GM12878 (cell line): ENCODE data around the gene DNAJB4. TPM values are rescaled to one million over a fixed set of nuclear protein-coding genes. Genes with fewer than 3 reads are reported as not detected.

Experiments used
- ATAC-seq: fragments of 200-7000 bp; cut with Tn5 transposase; 3 replicates; pipeline ENCODE4 v1.9.1; 2020; ENCODE audit warnings: mild to moderate bottlenecking, moderate library complexity
- BruUV-seq: library from RNA; stranded (reverse); fragments of 400-500 nt; replicated peaks from 2 replicates; lab custom pipeline; 2021; lab: Mats Ljungman, UMichigan
- CTCF ChIA-PET: fragments of 300-600 bp; sonication (Branson Sonifier 250); formaldehyde crosslinking; extraction: SDS; loops from one replicate; lab custom pipeline; 2021; ENCODE audit warnings: inconsistent platforms; lab: Yijun Ruan, JAX
- POLR2A ChIA-PET: fragments of 350-600 bp; formaldehyde crosslinking; extraction: SDS; loops from one replicate; lab custom pipeline; 2021; ENCODE audit warnings: inconsistent platforms; lab: Charles Lee
- RAD21 ChIA-PET: fragments of 300-600 bp; sonication (Branson Sonifier 250); formaldehyde crosslinking; loops from one replicate; lab custom pipeline; 2023; ENCODE audit warnings: antibody characterized with exemption; ENCODE audit not compliant: unreplicated experiment; lab: Charles Lee
- SMC1A ChIA-PET: fragments of 300-600 bp; sonication (Branson Sonifier 250); formaldehyde crosslinking; loops from one replicate; lab custom pipeline; 2023; ENCODE audit not compliant: unreplicated experiment, uncharacterized antibody; lab: Charles Lee
- DNase-seq: peaks from one replicate; pipeline ENCODE4 v3.0.0-alpha.2; 2011; ENCODE audit warnings: low read depth, low spot score
- FAIRE-seq: peaks from 3 replicates; lab custom pipeline; 2011; peaks lifted over from hg19 to GRCh38; lab: Jason Lieb, UNC
- H2AFZ ChIP-seq: 2 replicates; pipeline ENCODE4 v1.6.0; 2011; ENCODE audit warnings: low read depth, low read length, control low read depth; ENCODE audit not compliant: control insufficient read depth
- H3K27ac ChIP-seq: 2 replicates; pipeline ENCODE4 v1.5.1; 2011; ENCODE audit warnings: control low read depth; ENCODE audit not compliant: control insufficient read depth, insufficient read depth
- H3K27me3 ChIP-seq, 2 experiments: replicated peaks in 1 of 2; 2 replicates each; pipeline versions ENCODE4 v1.6.0 to v1.6.1; 2011; ENCODE audit warnings: low read length in 1 of 2; ENCODE audit not compliant: control insufficient read depth in 2 of 2, insufficient read depth in 2 of 2
- H3K36me3 ChIP-seq, 2 experiments: 2 replicates each; pipeline ENCODE4 v1.5.1; 2011; ENCODE audit warnings: low read length in 1 of 2; ENCODE audit not compliant: control insufficient read depth in 2 of 2, insufficient read depth in 2 of 2
- H3K4me1 ChIP-seq: 2 replicates; pipeline ENCODE4 v1.6.1; 2011; ENCODE audit warnings: mild to moderate bottlenecking, low read length, moderate library complexity, mixed read lengths; ENCODE audit not compliant: control insufficient read depth, insufficient read depth
- H3K4me2 ChIP-seq: 2 replicates; pipeline ENCODE4 v1.6.0; 2011; ENCODE audit warnings: control low read depth; ENCODE audit not compliant: control insufficient read depth, insufficient read depth
- H3K4me3 ChIP-seq: fragments of 200-600 bp; sonication (generic); 2 replicates; pipeline ENCODE4 v1.5.1; 2016
- H3K79me2 ChIP-seq: 2 replicates; pipeline ENCODE4 v1.6.0; 2011; ENCODE audit warnings: low read length; ENCODE audit not compliant: control insufficient read depth, insufficient read depth
- H3K9ac ChIP-seq: 2 replicates; pipeline ENCODE4 v1.8.0; 2011; ENCODE audit warnings: low read length, control low read depth, mixed read lengths; ENCODE audit not compliant: control insufficient read depth, insufficient read depth
- H3K9me3 ChIP-seq: replicated peaks from 3 replicates; pipeline ENCODE4 v1.5.1; 2011; ENCODE audit warnings: mild to moderate bottlenecking, low read length; ENCODE audit not compliant: control insufficient read depth, insufficient read depth
- H4K20me1 ChIP-seq: 2 replicates; pipeline ENCODE4 v1.6.0; 2011; ENCODE audit not compliant: control insufficient read depth, insufficient read depth
- DPF2 ChIP-seq: fragments of 450-650 bp; IDR thresholded peaks from 2 replicates; pipeline ENCODE4 v1.6.1; 2017; ENCODE audit warnings: mild to moderate bottlenecking
- EP300 ChIP-seq, 2 experiments: fragments of 150-350 bp in 1 of 2; IDR thresholded peaks; 2 replicates each; pipeline ENCODE4 v1.6.1; 2011 to 2012; ENCODE audit warnings: low read depth in 2 of 2, low read length in 2 of 2, borderline replicate concordance in 1 of 2, improper control_type of control experiment in 1 of 2, inconsistent platforms in 1 of 2; ENCODE audit not compliant: control insufficient read depth in 1 of 2
- FOXK2 ChIP-seq: fragments of 450-650 bp; IDR thresholded peaks from 2 replicates; pipeline ENCODE4 v1.6.1; 2017; ENCODE audit warnings: mild to moderate bottlenecking, moderate library complexity
- POLR2A ChIP-seq: IDR thresholded peaks from 2 replicates; pipeline ENCODE4 v1.6.1; 2011; ENCODE audit warnings: low read depth, mild to moderate bottlenecking, low read length
- SUPT20H ChIP-seq: IDR thresholded peaks from 2 replicates; pipeline ENCODE4 v1.6.1; 2011; ENCODE audit warnings: low read depth, mild to moderate bottlenecking, low read length, moderate library complexity, borderline replicate concordance; ENCODE audit not compliant: control insufficient read depth
- TCF7 ChIP-seq: IDR thresholded peaks from 2 replicates; pipeline ENCODE4 v1.6.1; 2014; ENCODE audit warnings: antibody characterized with exemption, borderline replicate concordance
- WGBS: methylation state at CpG from one replicate; pipeline ENCODE4 v1.1.6; 2016; ENCODE audit warnings: low lambda C conversion rate; ENCODE audit not compliant: insufficient replicate concordance, insufficient coverage; ENCODE audit errors: missing lambda C conversion rate; 5-methylcytosine and 5-hydroxymethylcytosine counted together
- in situ Hi-C: fragments of 300-500 bp; cut with MboI; formaldehyde crosslinking; loops from 9 replicates; pipeline ENCODE4 v1.14.3; 2018; ENCODE audit warnings: mixed read lengths
- intact Hi-C: fragments of 100-400 bp; cut with micrococcal nuclease; formaldehyde crosslinking; loops from one replicate; pipeline ENCODE4 v1.14.2; 2022; ENCODE audit not compliant: unreplicated experiment
- polyA plus RNA-seq, 11 experiments: library from polyadenylated mRNA; depleted of rRNA in 4 of 11; unstranded in 6 of 11; stranded (reverse) in 5 of 11; fragments of >200 nt; fragmentation: Nextera tagmentation in 4 of 11; fragmentation: Illumina TruSeq in 1 of 11; extraction: Ambion mirVana in 4 of 11; extraction: Trizol in 1 of 11; gene quantifications; 1 replicate in 1 of 11; 2 replicates in 10 of 11; pipeline versions ENCODE4 v1.2.1 to v1.2.3, GENCODE V29; 2011 to 2016; ENCODE audit warnings: inconsistent platforms in 2 of 11, missing spikeins in 2 of 11, low read depth in 1 of 11
- total RNA-seq, 4 experiments: library from RNA; depleted of rRNA in 3 of 4; stranded (reverse); fragments of >200 nt in 3 of 4; fragmentation: Illumina TruSeq in 1 of 4; extraction: Trizol in 1 of 4; gene quantifications; 2 replicates each; pipeline versions ENCODE4 v1.2.1 to v1.2.3, GENCODE V29; 2013 to 2021
- TF ChIP-seq, protein P1 (sequence below): fragments of 450-650 bp; formaldehyde crosslinking; IDR thresholded peaks from 2 replicates; pipeline ENCODE4 v1.4.0; 2020; ENCODE audit warnings: mild to moderate bottlenecking, moderate library complexity
- TF ChIP-seq, protein P2 (sequence below): IDR thresholded peaks from 2 replicates; pipeline ENCODE4 v1.6.1; 2012; ENCODE audit warnings: low read depth, low read length, improper control_type of control experiment

DNAJB4 gene
- total and polyA plus RNA-seq, 10 of the 15 experiments (the other 5 are each of a cell fraction or from before 2014, with no cell fraction given): 3.8 to 10.5 (median 6.6) TPM

DNA sequence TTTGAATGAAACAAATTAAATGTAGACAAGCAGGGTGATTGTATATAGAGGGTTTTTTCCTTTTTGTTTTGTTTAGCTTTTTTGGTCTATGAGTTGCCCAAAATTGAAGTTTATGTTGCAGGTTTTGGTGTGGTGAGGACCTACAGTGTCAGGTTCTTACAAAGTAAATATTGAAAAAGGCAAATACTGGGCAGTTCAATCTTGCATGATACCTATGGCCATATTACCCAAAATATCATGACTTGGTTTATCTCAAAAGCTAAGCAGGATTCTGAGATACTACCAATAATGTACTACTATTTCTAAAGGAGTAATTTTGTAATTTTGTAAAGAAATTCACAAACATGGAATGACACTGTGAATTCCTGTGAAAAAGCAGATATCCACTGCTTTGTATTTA, 1.8 kb downstream of the DNAJB4 start:
- POLR2A ChIA-PET: interaction anchor here (1.1 to 15.3 kb wide), 2 partner anchors 9 to 29 kb away, joined by 3 to 312 read pairs; partner anchors contain the start of gene FUBP1
- no peak overlapping the region; the same call in 1 of the 2 replicates for H2AFZ ChIP-seq
- peak; percentile 0; the same call in 1 of the 3 replicates for ATAC-seq
- SMC1A ChIA-PET: interaction anchor here (1.2 to 6.0 kb wide), 7 partner anchors 25 to 615 kb away, joined by 3 to 89 read pairs (median 5); partner anchors contain the start of gene FUBP1
- H3K36me3 ChIP-seq: no peaks in the 10 kb centered on the region
- H4K20me1 ChIP-seq: no peaks in the 10 kb centered on the region
- no peaks in the 10 kb centered on the region for H3K27me3 ChIP-seq
- CTCF ChIA-PET: interaction anchor here (1.7 to 5.5 kb wide), 3 partner anchors 25 to 107 kb away, joined by 5 to 73 read pairs (median 26); partner anchors contain the start of gene FUBP1
- no TSS peak for BruUV-seq
- FAIRE-seq: no peak
- peak overlapping the region; percentile 82 for H3K4me2 ChIP-seq
- peak overlapping the region; percentile 94; the same call in 1 of the 2 replicates for H3K27ac ChIP-seq
- in situ Hi-C loops (no loop called here), intact Hi-C loops (loop anchor here (5.0 to 10.0 kb wide), 2 partner anchors 322 to 646 kb away; partner anchors contain the start of gene ZZZ3)
- peak overlapping the region; percentile 83; the same call in 1 of the 2 replicates for H3K9ac ChIP-seq
- H3K79me2 ChIP-seq: peaks cover 53% of the 10 kb centered on the region
- no peaks in the 10 kb centered on the region for H3K9me3 ChIP-seq
- no peak for DNase-seq
- no peaks in the 10 kb centered on the region for H3K4me1 ChIP-seq
- no peak for TF ChIP-seq SUPT20H
- no peak for TF ChIP-seq TCF7
- RAD21 ChIA-PET: interaction anchor here (0.7 to 9.9 kb wide), 4 partner anchors 17 to 620 kb away, joined by 3 to 158 read pairs (median 4); partner anchors contain the start of gene FUBP1
- H3K4me3 ChIP-seq: peak overlapping the region; percentile 78

DNA sequence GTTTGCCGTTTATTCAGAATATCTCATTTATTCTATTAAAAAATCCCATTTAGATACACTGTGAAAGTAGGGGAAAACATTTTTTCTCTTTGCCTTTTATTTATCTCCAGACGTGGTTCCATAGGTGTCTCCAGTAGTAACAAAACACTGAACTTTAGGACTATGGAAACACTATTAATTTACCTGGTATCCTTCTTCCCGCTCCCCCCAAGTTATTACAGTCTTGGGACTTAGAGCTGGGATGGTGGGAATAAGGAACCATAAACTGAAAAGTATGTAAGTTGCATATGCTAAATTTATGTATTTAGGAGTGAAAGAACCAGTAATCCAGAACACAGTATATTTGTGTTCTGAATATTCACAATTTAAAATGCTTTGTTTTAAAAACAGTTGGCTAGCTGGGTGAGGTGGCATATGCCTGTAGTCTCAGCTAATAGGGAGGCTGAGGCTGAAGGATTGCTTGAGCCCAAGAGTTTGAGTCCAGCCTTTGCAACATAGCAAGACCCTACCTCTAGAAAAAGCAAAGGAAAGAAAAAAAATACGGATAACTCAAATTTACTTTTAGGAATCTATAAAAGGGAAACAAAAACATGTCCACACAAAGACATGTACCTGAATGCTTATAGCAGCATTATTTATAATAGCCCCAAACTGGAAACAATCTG, 3.1 kb downstream of the DNAJB4 start:
- intact Hi-C loops (loop anchor here (5.0 to 10.0 kb wide), 2 partner anchors 323 to 644 kb away; partner anchors contain the start of gene ZZZ3), in situ Hi-C loops (no loop called here)
- Histone ChIP-seq H3K4me3 (peak overlapping the region; percentile 59), H3K36me3 (no peaks in the 10 kb centered on the region), H3K4me2 (peak overlapping the region; percentile 69), H3K9ac (0 out of 2 replicates have a peak overlapping the region, but pooled peaks have one; percentile 24), H3K27ac (no peak overlapping the region), H3K79me2 (peaks cover 53% of the 10 kb centered on the region), H3K9me3 (no peaks in the 10 kb centered on the region), H4K20me1 (no peaks in the 10 kb centered on the region), H3K4me1 (no peaks in the 10 kb centered on the region), H3K27me3 (no peaks in the 10 kb centered on the region), H2AFZ (no peak overlapping the region; the same call in 1 of the 2 replicates)
- no peak for ATAC-seq
- POLR2A ChIA-PET: interaction anchor here (1.1 to 15.3 kb wide), 3 partner anchors 10 to 30 kb away, joined by 3 to 312 read pairs (median 3); partner anchors contain the start of gene FUBP1
- no peak for DNase-seq
- BruUV-seq: TSS peak; percentile 16
- RAD21 ChIA-PET: interaction anchor here (0.7 to 3.7 kb wide), 2 partner anchors 30 to 32 kb away, joined by 3 to 14 read pairs; partner anchors contain the start of gene FUBP1
- SMC1A ChIA-PET: interaction anchor here (0.8 to 1.7 kb wide), 5 partner anchors 22 to 614 kb away, joined by 3 to 11 read pairs (median 3); partner anchors contain the start of gene FUBP1
- WGBS: 97% methylated on average over 4 of the region's 4 CpGs
- CTCF ChIA-PET: interaction anchor here (1.0 to 1.4 kb wide), 3 partner anchors 27 to 32 kb away, joined by 3 to 5 read pairs (median 3); partner anchors contain the start of gene FUBP1
- no peak for FAIRE-seq
- TF ChIP-seq, protein P1, sequence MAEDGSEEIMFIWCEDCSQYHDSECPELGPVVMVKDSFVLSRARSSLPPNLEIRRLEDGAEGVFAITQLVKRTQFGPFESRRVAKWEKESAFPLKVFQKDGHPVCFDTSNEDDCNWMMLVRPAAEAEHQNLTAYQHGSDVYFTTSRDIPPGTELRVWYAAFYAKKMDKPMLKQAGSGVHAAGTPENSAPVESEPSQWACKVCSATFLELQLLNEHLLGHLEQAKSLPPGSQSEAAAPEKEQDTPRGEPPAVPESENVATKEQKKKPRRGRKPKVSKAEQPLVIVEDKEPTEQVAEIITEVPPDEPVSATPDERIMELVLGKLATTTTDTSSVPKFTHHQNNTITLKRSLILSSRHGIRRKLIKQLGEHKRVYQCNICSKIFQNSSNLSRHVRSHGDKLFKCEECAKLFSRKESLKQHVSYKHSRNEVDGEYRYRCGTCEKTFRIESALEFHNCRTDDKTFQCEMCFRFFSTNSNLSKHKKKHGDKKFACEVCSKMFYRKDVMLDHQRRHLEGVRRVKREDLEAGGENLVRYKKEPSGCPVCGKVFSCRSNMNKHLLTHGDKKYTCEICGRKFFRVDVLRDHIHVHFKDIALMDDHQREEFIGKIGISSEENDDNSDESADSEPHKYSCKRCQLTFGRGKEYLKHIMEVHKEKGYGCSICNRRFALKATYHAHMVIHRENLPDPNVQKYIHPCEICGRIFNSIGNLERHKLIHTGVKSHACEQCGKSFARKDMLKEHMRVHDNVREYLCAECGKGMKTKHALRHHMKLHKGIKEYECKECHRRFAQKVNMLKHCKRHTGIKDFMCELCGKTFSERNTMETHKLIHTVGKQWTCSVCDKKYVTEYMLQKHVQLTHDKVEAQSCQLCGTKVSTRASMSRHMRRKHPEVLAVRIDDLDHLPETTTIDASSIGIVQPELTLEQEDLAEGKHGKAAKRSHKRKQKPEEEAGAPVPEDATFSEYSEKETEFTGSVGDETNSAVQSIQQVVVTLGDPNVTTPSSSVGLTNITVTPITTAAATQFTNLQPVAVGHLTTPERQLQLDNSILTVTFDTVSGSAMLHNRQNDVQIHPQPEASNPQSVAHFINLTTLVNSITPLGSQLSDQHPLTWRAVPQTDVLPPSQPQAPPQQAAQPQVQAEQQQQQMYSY: no peak
- TF ChIP-seq DPF2 (no peak), EP300 (IDR thresholded peaks at IDR 0.05; ENCODE audit: borderline replicate concordance in 1 of 2, control insufficient read depth in 1 of 2, low read depth in 2 of 2, low read length in 2 of 2) (no peak), FOXK2 (no peak), POLR2A (no peak), SUPT20H (no peak)
- TF ChIP-seq, protein P2, sequence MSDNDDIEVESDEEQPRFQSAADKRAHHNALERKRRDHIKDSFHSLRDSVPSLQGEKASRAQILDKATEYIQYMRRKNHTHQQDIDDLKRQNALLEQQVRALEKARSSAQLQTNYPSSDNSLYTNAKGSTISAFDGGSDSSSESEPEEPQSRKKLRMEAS: no peak
